Loucy (cell line): ENCODE data around the gene HCN2.

Experiments used
- H2AFZ ChIP-seq: fragments of 200-600 bp; sonication (generic); 2 replicates; pipeline ENCODE4 v1.6.0; 2016; ENCODE audit warnings: antibody characterized with exemption, mild to moderate bottlenecking, low read length, moderate library complexity
- H3F3A ChIP-seq: fragments of 200-600 bp; 2 replicates; pipeline ENCODE4 v1.6.0; 2016; ENCODE audit warnings: antibody characterized with exemption, low read depth, mild to moderate bottlenecking
- H3K27me3 ChIP-seq: fragments of 200-600 bp; sonication (generic); 2 replicates; pipeline ENCODE4 v1.6.1; 2014; ENCODE audit warnings: low read length, mild to moderate bottlenecking; ENCODE audit not compliant: insufficient read depth, poor library complexity, severe bottlenecking
- H3K36me3 ChIP-seq: fragments of 200-600 bp; sonication (generic); 2 replicates; pipeline ENCODE4 v1.6.1; 2016; ENCODE audit warnings: low read length; ENCODE audit not compliant: insufficient read depth
- H3K4me1 ChIP-seq: fragments of 200-600 bp; sonication (generic); 2 replicates; pipeline ENCODE4 v1.5.1; 2014; ENCODE audit warnings: low read length, mild to moderate bottlenecking; ENCODE audit not compliant: insufficient read depth, poor library complexity, severe bottlenecking
- H3K4me2 ChIP-seq: fragments of 200-600 bp; sonication (generic); 2 replicates; pipeline ENCODE4 v1.6.0; 2014; ENCODE audit warnings: antibody characterized with exemption, low read length, low read depth, mild to moderate bottlenecking; ENCODE audit not compliant: poor library complexity, severe bottlenecking
- H3K4me3 ChIP-seq: fragments of 200-600 bp; sonication (generic); 2 replicates; pipeline ENCODE4 v1.5.1; 2014; ENCODE audit warnings: low read length, mild to moderate bottlenecking, mixed read lengths; ENCODE audit not compliant: poor library complexity, severe bottlenecking
- H3K79me2 ChIP-seq: fragments of 200-600 bp; sonication (generic); 2 replicates; pipeline ENCODE4 v1.6.1; 2014; ENCODE audit warnings: low read length; ENCODE audit not compliant: insufficient read depth
- H3K9ac ChIP-seq: fragments of 200-600 bp; sonication (generic); 2 replicates; pipeline ENCODE4 v1.6.0; 2014; ENCODE audit warnings: mild to moderate bottlenecking, low read depth, low read length, moderate library complexity; ENCODE audit not compliant: poor library complexity, severe bottlenecking
- H3K9me2 ChIP-seq: fragments of 200-600 bp; sonication (generic); replicated peaks from 2 replicates; pipeline ENCODE4 v1.6.1; 2016; ENCODE audit warnings: low read depth, low read length, mixed read lengths
- H3K9me3 ChIP-seq: fragments of 200-600 bp; sonication (generic); 2 replicates; pipeline ENCODE4 v1.6.1; 2014; ENCODE audit warnings: mild to moderate bottlenecking, antibody characterized with exemption, low read length, low read depth; ENCODE audit not compliant: insufficient read depth
- H4K20me1 ChIP-seq: fragments of 200-600 bp; sonication (generic); 2 replicates; pipeline ENCODE4 v1.6.0; 2014; ENCODE audit warnings: antibody characterized with exemption, low read length, mild to moderate bottlenecking; ENCODE audit not compliant: insufficient read depth, poor library complexity, severe bottlenecking
- EZH2phosphoT487 ChIP-seq: fragments of 200-600 bp; IDR thresholded peaks from 2 replicates; pipeline ENCODE4 v1.6.1; 2018; ENCODE audit warnings: antibody characterized with exemption, mild to moderate bottlenecking, moderate library complexity, borderline replicate concordance
- TF ChIP-seq, protein P1 (sequence below): fragments of 200-600 bp; sonication (generic); conservative IDR thresholded peaks from 2 replicates; pipeline ENCODE4 v1.5.1; 2014; ENCODE audit warnings: mild to moderate bottlenecking, antibody characterized with exemption, low read length

Gene HCN2

DNA sequence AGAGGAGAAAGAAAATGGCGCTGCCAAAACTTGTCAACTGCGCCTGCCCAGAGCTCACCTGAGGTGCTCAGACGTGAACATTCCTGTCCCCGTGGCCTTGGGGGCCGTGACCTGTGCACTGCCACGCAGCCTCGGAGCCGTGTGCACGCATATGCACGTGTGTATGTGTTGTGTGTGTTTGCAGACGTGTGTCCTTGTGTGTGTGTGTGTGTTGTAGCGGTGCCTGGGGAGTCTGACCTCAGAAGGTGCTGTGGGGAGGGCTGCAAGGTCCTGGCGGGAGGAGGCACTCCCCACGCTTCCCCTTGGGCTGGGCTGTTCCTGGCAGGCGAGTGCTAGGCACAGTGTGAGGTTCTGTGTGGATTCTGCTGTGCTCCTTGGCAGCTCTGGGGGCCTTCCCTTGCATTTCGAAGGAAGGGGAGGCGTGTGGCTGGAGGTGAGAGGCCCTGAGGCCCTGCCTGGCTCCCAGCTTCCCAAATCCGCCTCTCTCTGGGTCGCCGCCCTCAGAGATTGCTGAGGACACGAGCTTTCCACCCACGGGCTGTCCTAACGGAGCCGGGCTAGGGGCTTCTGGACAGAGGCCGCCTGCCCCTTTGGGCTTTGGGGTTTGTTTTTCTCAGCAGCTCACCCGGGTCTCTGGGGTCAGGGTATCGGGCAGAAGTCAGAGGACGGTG is 12.8 kb upstream of the HCN2 start:
- Histone ChIP-seq H3K36me3 (peaks cover 24% of the 10 kb centered on the region; the same call in 1 of the 2 replicates), H4K20me1 (peaks cover 73% of the 10 kb centered on the region), H3K9me2 (no peaks in the 10 kb centered on the region), H3K79me2 (peaks cover 82% of the 10 kb centered on the region), H3K27me3 (peaks cover 6% of the 10 kb centered on the region), H3K4me2 (peak overlapping the region; percentile 81), H3K4me1 (peaks cover 18% of the 10 kb centered on the region), H3K9ac (no peak overlapping the region), H3F3A (peaks cover 2% of the 10 kb centered on the region), H2AFZ (no peak overlapping the region), H3K9me3 (no peaks in the 10 kb centered on the region), H3K4me3 (peak overlapping the region; percentile 99)
- TF ChIP-seq, protein P1, sequence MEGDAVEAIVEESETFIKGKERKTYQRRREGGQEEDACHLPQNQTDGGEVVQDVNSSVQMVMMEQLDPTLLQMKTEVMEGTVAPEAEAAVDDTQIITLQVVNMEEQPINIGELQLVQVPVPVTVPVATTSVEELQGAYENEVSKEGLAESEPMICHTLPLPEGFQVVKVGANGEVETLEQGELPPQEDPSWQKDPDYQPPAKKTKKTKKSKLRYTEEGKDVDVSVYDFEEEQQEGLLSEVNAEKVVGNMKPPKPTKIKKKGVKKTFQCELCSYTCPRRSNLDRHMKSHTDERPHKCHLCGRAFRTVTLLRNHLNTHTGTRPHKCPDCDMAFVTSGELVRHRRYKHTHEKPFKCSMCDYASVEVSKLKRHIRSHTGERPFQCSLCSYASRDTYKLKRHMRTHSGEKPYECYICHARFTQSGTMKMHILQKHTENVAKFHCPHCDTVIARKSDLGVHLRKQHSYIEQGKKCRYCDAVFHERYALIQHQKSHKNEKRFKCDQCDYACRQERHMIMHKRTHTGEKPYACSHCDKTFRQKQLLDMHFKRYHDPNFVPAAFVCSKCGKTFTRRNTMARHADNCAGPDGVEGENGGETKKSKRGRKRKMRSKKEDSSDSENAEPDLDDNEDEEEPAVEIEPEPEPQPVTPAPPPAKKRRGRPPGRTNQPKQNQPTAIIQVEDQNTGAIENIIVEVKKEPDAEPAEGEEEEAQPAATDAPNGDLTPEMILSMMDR = no peak
- TF ChIP-seq EZH2phosphoT487 = no peak

DNA sequence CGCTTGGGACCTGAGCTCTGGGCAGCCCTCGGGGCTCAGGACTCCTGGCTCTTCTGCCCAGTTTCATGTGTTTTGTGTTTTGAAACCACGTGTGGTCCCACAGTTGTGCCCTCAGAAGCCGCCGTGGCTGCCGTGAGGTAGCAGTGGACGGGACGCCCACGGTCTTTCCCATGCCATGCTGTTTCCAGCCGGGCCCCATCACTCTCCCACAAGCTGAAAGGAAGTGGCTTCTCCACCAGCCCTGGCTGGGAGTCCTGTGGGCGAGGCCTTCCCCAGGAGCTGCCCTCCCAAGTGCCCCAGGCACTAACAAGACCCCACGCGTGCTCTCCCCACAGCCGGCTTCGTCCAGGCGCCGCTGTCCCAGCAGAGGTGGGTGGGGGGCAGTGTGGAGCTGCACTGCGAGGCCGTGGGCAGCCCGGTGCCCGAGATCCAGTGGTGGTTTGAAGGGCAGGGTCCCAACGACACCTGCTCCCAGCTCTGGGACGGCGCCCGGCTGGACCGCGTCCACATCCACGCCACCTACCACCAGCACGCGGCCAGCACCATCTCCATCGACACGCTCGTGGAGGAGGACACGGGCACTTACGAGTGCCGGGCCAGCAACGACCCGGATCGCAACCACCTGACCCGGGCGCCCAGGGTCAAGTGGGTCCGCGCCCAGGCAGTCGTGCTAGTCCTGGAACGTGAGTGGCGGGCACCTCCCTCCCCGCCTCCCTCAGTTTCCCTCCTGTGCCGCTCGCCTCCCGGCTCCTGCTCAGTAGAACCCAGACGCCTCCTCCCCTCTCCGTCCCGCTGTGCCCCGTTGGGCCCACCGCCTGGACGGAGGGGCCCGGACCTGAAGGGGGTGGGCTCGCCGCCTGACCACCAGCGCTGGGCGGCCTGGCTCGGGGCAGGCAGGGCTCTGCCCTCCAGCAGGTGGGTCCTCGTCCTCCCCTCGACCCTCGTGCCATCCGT is 12.0 kb upstream of the HCN2 start:
- TF ChIP-seq, protein P1 = no peak
- TF ChIP-seq EZH2phosphoT487 = no peak
- Histone ChIP-seq H3K9me3 (no peaks in the 10 kb centered on the region), H3K4me1 (peaks cover 18% of the 10 kb centered on the region), H3K4me3 (no peak overlapping the region), H3K9me2 (no peaks in the 10 kb centered on the region), H3K9ac (no peak overlapping the region), H3K79me2 (peaks cover 78% of the 10 kb centered on the region), H3K36me3 (peaks cover 26% of the 10 kb centered on the region; the same call in 1 of the 2 replicates), H3K27me3 (peaks cover 4% of the 10 kb centered on the region), H4K20me1 (peaks cover 71% of the 10 kb centered on the region), H3K4me2 (peak overlapping the region; percentile 81), H3F3A (no peaks in the 10 kb centered on the region), H2AFZ (no peak overlapping the region)

DNA sequence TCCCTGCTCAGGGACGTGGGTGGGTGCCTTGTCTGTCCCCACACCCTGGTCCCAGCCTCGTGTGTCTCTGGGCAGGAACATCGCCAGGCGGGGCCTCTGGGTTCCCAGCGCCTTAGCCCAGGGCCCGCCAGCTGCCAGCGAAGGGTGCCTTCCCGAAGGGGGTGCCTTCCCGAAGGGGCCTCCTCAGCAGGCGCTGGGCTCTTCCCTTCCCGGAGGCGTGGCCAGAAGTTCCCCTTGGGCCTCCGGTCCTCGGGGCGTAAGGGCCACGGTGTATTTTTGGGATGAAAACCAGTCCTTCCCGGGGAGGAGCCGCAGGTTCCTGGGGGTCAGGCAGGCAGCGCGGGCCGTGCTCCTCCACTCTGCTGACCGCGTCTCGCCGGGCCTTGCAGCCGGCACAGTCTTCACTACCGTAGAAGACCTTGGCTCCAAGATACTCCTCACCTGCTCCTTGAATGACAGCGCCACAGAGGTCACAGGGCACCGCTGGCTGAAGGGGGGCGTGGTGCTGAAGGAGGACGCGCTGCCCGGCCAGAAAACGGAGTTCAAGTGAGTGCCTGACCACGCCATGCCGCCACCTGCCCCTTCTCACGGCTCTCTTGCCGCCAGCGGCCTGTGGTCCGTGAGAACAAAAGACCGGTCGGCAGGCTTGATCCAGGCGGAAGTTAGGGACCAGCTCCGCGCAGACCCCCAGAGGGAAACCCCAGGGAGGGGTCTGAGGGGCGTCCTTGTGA is 10.4 kb upstream of the HCN2 start:
- Histone ChIP-seq H3K9me2 (no peaks in the 10 kb centered on the region), H3K4me3 (no peak overlapping the region), H3K36me3 (peaks cover 39% of the 10 kb centered on the region; the same call in 1 of the 2 replicates), H2AFZ (no peak overlapping the region), H3K27me3 (no peaks in the 10 kb centered on the region), H3K4me1 (peaks cover 18% of the 10 kb centered on the region), H3K79me2 (peaks cover 63% of the 10 kb centered on the region), H3F3A (no peaks in the 10 kb centered on the region), H3K9ac (no peak overlapping the region), H4K20me1 (peaks cover 56% of the 10 kb centered on the region), H3K4me2 (no peak overlapping the region), H3K9me3 (no peaks in the 10 kb centered on the region)
- TF ChIP-seq, protein P1 = no peak
